IPS-20b (cell line): Measurements from ENCODE around the gene KCNMB4.
A peak's percentile ranks its signal among the peaks of the same experiment; 100 is the strongest.

Experiments used
- H3K27ac ChIP-seq: one replicate; pipeline ENCODE4 v1.5.1; 2013; ENCODE audit warnings: low read length
- H3K27me3 ChIP-seq: 2 replicates; pipeline ENCODE4 v1.6.1; 2013; ENCODE audit warnings: mild to moderate bottlenecking, low read length, inconsistent platforms; ENCODE audit not compliant: insufficient read depth
- H3K36me3 ChIP-seq: 2 replicates; pipeline ENCODE4 v1.6.1; 2013; ENCODE audit warnings: low read depth, mild to moderate bottlenecking, inconsistent platforms, low read length, moderate library complexity; ENCODE audit not compliant: insufficient read depth
- H3K4me1 ChIP-seq: 2 replicates; pipeline ENCODE4 v1.6.1; 2013; ENCODE audit warnings: mild to moderate bottlenecking, control low read depth, inconsistent platforms, low read length, moderate library complexity; ENCODE audit not compliant: insufficient read depth
- H3K4me3 ChIP-seq: 2 replicates; pipeline ENCODE4 v1.5.1; 2013; ENCODE audit warnings: mild to moderate bottlenecking, low read length, inconsistent platforms
- H3K9ac ChIP-seq: 2 replicates; pipeline ENCODE4 v1.6.1; 2013; ENCODE audit warnings: low read depth, mild to moderate bottlenecking, inconsistent platforms, low read length, moderate library complexity
- H3K9me3 ChIP-seq: 2 replicates; pipeline ENCODE4 v1.6.1; 2013; ENCODE audit warnings: mild to moderate bottlenecking, low read depth, low read length, inconsistent platforms; ENCODE audit not compliant: insufficient read depth

The KCNMB4 gene

GRCh38 chr12:70365648-70366518 lies at the start of gene KCNMB4:
KCNMB4 (plus strand) TSS chr12:70366290; CDS start chr12:70366735, 445 bp downstream.
- H3K9me3 ChIP-seq: no peaks in the 10 kb centered on the region
- H3K27me3 ChIP-seq: peaks cover 33% of the 10 kb centered on the region
- no peak within 1 kb of the TSS for H3K27ac ChIP-seq
- H3K9ac ChIP-seq: peak within 1 kb of the TSS; percentile 74; the same call in 1 of the 2 replicates
- no peaks in the 10 kb centered on the region for H3K36me3 ChIP-seq
- H3K4me3 ChIP-seq: peak within 1 kb of the TSS; percentile 95
- H3K4me1 ChIP-seq: peaks cover 10% of the 10 kb centered on the region; the same call in 1 of the 2 replicates

GRCh38 chr12:70317781-70318180 lies 48.3 kb upstream of the KCNMB4 start:
- Histone ChIP-seq H3K9me3 (no peaks in the 10 kb centered on the region), H3K36me3 (peaks cover 24% of the 10 kb centered on the region), H3K4me3 (no peak overlapping the region), H3K27ac (no peak overlapping the region), H3K9ac (no peak overlapping the region), H3K4me1 (no peaks in the 10 kb centered on the region), H3K27me3 (no peaks in the 10 kb centered on the region)

GRCh38 chr12:70319605-70320004 lies 46.5 kb upstream of the KCNMB4 start:
- H3K36me3 ChIP-seq: peaks cover 29% of the 10 kb centered on the region
- no peak overlapping the region for H3K9ac ChIP-seq
- no peaks in the 10 kb centered on the region for H3K27me3 ChIP-seq
- H3K9me3 ChIP-seq: no peaks in the 10 kb centered on the region
- H3K4me3 ChIP-seq: no peak overlapping the region
- no peak overlapping the region for H3K27ac ChIP-seq
- H3K4me1 ChIP-seq: no peaks in the 10 kb centered on the region

GRCh38 chr12:70321191-70321590 lies 44.9 kb upstream of the KCNMB4 start:
- H3K27me3 ChIP-seq: no peaks in the 10 kb centered on the region
- no peak overlapping the region for H3K9ac ChIP-seq
- peaks cover 29% of the 10 kb centered on the region for H3K36me3 ChIP-seq
- no peaks in the 10 kb centered on the region for H3K4me1 ChIP-seq
- no peak overlapping the region for H3K4me3 ChIP-seq
- H3K9me3 ChIP-seq: no peaks in the 10 kb centered on the region
- no peak overlapping the region for H3K27ac ChIP-seq

GRCh38 chr12:70327541-70327940 lies 38.5 kb upstream of the KCNMB4 start:
- Histone ChIP-seq H3K27ac (no peak overlapping the region), H3K4me3 (no peak overlapping the region), H3K9me3 (no peaks in the 10 kb centered on the region; the same call in 1 of the 2 replicates), H3K9ac (no peak overlapping the region), H3K4me1 (peaks cover 18% of the 10 kb centered on the region; the same call in 1 of the 2 replicates), H3K36me3 (peaks cover 21% of the 10 kb centered on the region), H3K27me3 (no peaks in the 10 kb centered on the region)

- Histone ChIP-seq H3K36me3 (0 out of 2 replicates have a peak, but pooled peaks cover 8% of the 10 kb centered on the region), H3K27ac (no peak overlapping the region), H3K9me3 (no peaks in the 10 kb centered on the region; the same call in 1 of the 2 replicates), H3K4me1 (peaks cover 24% of the 10 kb centered on the region; the same call in 1 of the 2 replicates), H3K27me3 (no peaks in the 10 kb centered on the region), H3K9ac (no peak overlapping the region), H3K4me3 (no peak overlapping the region)
Observed at GRCh38 chr12:70329728-70330127, 36.4 kb upstream of the KCNMB4 start.

- no peak overlapping the region for H3K27ac ChIP-seq
- no peaks in the 10 kb centered on the region for H3K27me3 ChIP-seq
- H3K4me3 ChIP-seq: no peak overlapping the region
- H3K36me3 ChIP-seq: peaks cover 9% of the 10 kb centered on the region; the same call in 1 of the 2 replicates
- H3K9me3 ChIP-seq: no peaks in the 10 kb centered on the region; the same call in 1 of the 2 replicates
- peaks cover 28% of the 10 kb centered on the region; the same call in 1 of the 2 replicates for H3K4me1 ChIP-seq
- H3K9ac ChIP-seq: no peak overlapping the region
Observed at GRCh38 chr12:70330158-70330557, 35.9 kb upstream of the KCNMB4 start.

- Histone ChIP-seq H3K9ac (no peak overlapping the region), H3K36me3 (peaks cover 30% of the 10 kb centered on the region), H3K9me3 (no peaks in the 10 kb centered on the region)
Observed at GRCh38 chr12:70332236-70332635, 33.9 kb upstream of the KCNMB4 start.

GRCh38 chr12:70334742-70335141 lies 31.3 kb upstream of the KCNMB4 start:
- Histone ChIP-seq H3K27me3 (no peaks in the 10 kb centered on the region), H3K9ac (no peak overlapping the region), H3K36me3 (peaks cover 49% of the 10 kb centered on the region), H3K4me1 (peaks cover 22% of the 10 kb centered on the region; the same call in 1 of the 2 replicates), H3K4me3 (no peak overlapping the region), H3K27ac (no peak overlapping the region), H3K9me3 (no peaks in the 10 kb centered on the region)

More at GRCh38 chr12:70332236-70332635, 33.9 kb upstream of the KCNMB4 start:
- Histone ChIP-seq H3K27ac (no peak overlapping the region), H3K4me1 (peaks cover 28% of the 10 kb centered on the region; the same call in 1 of the 2 replicates), H3K27me3 (no peaks in the 10 kb centered on the region), H3K4me3 (no peak overlapping the region)

GRCh38 chr12:70338531-70338930 lies 27.6 kb upstream of the KCNMB4 start:
- H3K4me3 ChIP-seq: no peak overlapping the region
- no peaks in the 10 kb centered on the region for H3K27me3 ChIP-seq
- H3K4me1 ChIP-seq: peaks cover 10% of the 10 kb centered on the region; the same call in 1 of the 2 replicates
- no peaks in the 10 kb centered on the region for H3K9me3 ChIP-seq
- H3K27ac ChIP-seq: no peak overlapping the region
- no peak overlapping the region for H3K9ac ChIP-seq
- peaks cover 85% of the 10 kb centered on the region for H3K36me3 ChIP-seq

GRCh38 chr12:70351076-70351475 lies 15.0 kb upstream of the KCNMB4 start:
- Histone ChIP-seq H3K27me3 (no peaks in the 10 kb centered on the region), H3K36me3 (peaks cover 43% of the 10 kb centered on the region), H3K27ac (no peak overlapping the region), H3K4me3 (no peak overlapping the region), H3K9ac (no peak overlapping the region), H3K4me1 (no peaks in the 10 kb centered on the region), H3K9me3 (no peaks in the 10 kb centered on the region)
